HG03280 (cell line): ENCODE measurements around the gene SLC29A1.
"Not testable (repeated sequence)": the region's sequence is repeated elsewhere in the genome, so short reads cannot be mapped to it uniquely, and the experiment has no call there.

Experiments
- ATAC-seq: cut with Tn5 transposase; IDR thresholded peaks from one replicate; pipeline ENCODE4 v1.9.1; 2021; ENCODE audit warnings: mild to moderate bottlenecking, moderate library complexity; ENCODE audit not compliant: unreplicated experiment

SLC29A1 gene

DNA sequence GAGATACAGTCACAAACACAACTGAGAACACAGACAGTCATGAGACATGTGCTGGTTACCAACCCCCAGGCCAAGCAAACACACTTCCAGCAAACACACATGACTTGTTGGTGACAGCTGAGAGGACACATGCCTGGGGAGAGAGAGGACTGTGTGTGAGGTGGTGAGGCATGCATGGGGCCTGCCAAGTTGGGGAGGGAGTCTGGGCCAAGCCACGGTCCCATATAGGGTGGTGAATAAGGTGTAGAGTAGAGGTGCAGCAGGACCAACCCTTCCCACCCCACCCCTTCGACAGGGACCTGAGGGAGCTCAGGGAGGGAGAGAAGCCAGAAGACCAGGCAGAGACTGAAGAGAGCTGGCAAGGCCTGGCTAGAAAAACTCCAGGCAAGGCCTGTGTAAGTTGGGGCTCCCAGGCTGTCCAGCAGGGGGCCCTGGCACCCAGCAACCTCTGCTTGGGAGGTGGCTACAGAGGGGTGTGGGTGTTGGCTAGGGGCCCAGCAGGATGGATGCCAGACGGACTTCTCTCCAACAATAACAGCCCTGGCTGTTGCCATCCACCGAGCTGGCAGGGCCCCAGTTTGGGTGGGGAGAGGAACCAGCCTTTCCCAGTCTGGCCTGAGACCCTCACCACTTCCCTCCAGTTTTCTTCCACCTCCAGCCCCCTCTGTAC lies 2.0 kb upstream of the SLC29A1 start:
- peak; percentile 42 for ATAC-seq

DNA sequence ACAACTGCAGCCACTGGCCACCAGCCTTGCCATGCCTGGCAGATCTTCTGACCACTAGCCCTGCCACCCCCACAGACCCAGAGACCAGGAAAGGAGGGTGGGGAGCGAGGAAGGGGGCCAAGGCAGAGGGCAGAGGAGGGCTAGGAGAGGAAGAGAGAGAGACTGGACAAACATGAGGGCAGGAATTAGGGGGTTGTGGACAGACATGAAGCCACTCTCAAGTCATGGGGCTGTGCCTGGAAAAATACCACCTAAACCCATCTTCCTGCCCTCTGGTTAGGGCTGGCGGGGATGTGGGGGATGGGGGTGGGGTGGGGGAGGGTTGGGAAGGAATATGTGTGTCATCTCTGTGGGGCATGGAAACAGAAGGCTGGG lies 1.4 kb upstream of the SLC29A1 start:
- no peak for ATAC-seq

DNA sequence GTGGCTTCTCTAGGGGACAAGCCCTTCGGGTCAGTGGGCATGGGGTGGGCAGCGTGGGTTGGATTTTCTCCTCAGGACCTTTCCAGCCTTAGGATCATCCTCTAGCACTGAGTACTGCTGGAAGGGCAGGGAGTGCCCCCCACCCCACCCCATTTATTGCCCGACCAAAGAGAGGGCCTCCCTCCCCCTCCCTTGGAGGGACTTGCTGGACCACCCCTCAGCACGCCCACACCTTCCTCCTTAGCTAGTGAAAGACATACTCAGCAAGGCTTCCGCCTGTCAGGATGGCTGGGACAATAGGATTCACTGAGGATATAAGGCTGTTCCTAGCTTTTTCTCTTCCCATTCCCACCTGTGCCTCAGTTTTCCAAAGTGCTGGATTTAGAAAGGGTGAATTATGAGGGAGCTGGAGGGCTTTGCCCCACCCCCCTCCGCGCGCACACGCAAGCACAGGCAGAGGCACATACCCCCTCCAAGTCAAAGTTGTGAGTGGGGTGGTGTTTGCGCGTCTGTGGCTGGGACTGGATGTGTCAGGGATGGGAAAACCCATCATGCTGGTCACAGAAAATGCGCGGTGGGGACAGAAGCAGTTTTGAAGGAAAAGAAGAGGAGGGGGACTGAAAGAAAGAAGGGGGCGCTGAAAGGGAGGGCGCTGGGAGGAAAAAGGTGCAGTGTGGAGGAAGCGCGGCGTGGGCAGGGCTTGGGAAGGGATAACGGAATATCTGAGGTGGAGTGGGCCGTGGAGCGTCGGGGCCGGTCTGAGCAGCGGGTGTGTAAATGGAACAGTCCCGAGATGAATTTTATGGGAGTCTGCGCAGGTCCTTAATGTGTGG lies 693 bp upstream of the SLC29A1 start:
- ATAC-seq, result no peak

DNA sequence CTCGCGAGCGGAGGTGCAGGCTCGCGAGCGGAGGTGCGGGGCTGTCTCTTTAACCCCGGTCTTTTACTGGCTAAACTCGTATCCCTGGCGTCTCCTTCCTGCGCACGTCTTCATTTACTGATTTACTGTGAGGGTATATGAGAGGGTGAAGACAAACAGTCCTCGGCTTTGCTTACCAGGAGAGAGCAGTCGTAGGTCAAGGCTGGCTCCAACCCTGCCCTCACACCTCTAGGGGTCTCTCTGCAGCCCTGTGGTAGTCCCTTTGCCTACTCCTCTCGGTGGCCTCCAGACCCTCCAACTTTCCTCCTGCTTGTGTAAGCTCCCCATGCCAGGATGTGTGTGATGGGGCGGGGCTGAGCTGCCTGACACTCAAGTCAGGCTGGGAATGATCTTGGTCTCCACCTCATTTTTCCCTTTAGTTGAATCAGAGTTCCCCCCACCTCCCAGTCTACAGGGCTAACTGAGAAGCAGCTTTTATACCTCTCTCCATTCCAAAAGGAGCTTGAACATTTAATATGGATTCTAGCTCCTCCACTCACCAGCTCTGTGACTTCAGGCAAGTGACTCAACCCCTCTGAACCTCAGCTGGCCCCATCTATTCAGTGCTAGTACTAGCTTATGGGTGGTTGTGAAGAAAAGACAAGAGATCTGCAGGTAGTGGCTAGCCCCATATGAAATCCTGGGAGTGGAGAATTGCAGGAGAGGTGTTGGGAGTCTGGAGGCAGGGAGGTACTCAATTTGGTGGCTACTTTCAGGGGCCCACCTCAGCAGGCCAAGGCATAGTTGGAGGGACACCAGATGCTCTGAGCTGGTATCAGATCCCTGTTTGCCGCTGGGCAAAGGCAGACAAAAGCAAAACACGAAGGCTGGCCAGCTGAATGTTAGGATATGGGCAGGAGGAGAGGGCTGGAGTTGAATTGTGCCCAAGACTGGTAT lies 902 bp downstream of the SLC29A1 start:
- ATAC-seq, result no peak

DNA sequence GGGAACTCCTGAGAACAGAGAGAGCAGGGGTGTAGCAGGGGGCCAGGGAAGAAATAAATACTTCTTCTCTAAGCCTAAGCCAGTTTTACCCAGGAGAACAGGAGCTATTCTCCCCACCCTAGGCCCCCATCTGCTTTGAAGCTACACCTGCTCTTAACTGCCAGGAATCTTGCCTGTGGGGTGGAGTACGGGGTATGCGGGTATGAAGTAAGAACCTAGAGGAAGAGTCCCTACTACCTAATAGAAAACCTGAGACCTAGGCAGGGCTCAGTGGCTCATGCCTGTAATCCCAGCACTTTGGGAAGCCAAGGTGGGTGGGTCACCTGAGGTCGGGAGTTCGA lies 1.5 kb downstream of the SLC29A1 start:
- no peak for ATAC-seq

DNA sequence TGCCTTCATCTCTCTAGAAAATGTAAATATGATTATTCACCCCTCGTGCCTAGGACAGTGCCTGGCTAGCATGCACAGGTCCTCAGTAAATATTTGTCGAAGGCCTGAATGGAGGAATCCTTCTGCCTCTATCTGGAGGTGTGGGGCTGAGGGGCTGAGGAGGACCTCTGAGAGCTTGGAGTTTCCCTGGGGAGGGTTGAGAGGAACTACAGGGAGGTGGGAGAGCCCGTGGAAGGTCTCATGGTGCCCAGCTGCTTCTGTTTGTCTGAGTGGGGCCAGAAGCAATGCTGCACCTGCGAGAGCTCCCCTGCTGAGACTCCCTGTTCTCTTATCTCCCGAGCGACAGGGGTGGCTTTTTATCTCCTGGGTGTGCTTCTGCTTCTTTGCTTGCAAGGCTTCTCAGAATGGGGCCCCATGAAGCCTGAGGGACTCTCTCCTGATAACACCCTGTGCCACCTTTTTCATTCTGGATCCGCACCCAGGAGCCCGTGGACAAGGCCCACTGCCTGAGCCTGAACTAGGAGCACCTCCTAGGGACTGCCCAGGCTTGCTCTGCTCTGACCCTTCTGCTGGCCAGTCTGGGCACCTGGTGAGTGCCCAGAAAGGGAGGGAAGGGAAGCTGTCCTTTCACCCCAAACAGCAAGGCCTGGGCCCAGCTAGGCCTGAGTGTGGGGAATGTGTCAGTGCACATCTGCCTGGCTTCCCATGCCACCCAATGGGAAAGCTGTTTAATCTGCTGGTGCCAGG lies 2.4 kb downstream of the SLC29A1 start:
- no peak for ATAC-seq

DNA sequence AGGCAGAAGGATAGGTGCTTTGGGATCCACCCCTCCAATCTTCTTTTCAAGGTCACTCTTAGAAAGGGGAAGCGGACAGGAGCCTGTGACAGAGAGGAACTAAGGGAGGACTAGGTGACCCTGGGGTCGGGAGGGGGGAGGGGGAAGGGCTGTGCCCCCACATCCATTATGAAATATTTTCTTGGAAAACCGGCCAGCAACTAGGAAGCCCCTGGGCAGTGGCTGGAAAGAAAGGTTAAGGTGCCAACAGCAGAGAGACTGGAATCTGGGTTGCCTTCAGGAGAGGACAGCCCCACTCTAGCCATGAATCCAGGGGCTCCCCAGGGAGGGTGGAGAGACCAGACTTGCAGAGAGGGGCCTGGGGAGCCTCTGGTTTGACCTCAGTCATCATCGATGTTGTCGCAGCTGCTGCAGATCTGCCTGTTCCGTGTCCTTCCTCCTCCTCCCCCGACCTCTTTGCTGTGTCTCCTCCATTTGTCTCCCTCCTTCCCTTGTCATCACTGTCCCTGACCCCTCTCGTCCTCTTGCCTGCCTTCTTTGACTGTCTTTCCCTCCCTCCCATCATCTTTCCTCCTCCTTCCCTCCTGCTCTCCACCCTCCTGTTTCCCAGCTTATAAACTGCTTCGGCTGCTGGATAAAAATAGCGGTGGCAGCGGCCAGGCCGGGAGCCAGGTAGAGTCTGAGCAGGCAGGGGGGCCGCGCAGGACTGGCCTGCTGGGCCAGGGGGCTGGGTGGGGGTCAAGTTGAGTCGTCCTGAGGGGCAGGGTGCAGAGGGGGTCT lies 3.2 kb downstream of the SLC29A1 start:
- ATAC-seq, result no peak

DNA sequence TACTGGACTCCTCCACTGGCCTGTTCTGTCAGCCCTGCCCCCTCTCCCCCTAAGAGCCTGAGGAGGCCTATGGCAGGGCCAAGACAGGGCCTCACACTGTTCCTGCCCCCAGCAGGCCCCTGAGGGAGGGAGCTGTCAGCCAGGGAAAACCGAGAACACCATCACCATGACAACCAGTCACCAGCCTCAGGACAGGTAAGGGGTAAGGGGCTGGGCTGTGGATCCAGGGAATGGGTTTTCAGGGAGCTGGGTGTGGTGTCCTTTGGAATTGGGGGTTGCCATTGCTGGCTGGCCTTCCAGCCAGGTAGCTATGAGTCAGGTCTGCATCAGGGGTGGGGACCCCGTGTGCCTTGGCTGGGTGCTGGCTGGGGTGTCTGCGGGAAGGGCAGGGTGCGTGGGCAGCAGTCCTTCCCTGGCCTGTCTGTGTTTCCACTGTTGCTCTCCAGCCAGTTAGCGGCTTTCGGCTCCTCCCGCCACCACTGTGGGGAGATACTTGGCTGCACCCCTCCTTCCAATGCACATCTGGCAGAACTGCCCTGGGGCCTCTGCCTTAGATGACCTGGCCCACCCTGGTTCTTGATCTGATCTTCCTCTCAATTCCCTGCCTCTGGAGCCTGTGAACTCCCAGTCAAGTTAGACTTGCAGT lies 3.9 kb downstream of the SLC29A1 start:
- no peak for ATAC-seq

DNA sequence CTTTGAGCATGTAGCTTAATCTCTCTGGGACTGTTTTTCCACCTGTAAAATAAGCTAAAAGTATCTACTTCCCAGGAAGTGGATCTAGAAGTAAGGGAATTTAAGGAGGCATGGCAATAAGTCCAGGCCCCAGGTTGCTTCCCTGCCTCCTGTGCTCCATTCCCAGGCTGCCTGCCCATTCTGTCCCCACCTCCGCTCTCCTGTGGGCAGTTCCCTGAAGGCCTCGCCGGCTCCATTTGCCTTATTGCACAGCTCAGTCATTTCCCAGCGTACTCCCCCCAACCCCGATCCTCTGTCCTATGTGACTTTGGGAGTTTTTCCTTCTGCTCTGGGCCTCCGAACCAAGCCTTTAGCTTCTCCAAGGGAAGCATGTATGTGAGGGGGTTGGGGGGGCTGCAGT lies 4.6 kb downstream of the SLC29A1 start:
- ATAC-seq, result no peak

DNA sequence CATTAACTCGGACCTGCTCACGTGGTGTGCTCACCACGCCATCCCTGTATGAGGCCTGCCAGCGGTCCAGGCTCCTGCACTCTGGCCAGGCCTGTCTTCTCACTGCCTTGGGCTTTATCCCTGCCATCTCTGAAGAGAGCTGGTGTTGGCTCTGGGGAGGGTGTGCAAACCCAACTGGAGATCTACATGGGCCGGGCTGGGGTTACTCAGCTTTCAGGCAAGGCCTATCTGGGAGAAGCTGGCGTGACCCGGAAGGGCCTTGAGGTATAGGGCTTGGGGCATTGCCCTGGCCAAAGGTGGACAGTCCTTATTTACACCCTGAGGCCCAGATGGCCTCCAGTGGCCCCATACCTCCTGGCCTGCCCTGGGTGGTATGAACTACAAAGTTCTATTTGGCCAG lies 5.0 kb downstream of the SLC29A1 start:
- ATAC-seq, result no peak

DNA sequence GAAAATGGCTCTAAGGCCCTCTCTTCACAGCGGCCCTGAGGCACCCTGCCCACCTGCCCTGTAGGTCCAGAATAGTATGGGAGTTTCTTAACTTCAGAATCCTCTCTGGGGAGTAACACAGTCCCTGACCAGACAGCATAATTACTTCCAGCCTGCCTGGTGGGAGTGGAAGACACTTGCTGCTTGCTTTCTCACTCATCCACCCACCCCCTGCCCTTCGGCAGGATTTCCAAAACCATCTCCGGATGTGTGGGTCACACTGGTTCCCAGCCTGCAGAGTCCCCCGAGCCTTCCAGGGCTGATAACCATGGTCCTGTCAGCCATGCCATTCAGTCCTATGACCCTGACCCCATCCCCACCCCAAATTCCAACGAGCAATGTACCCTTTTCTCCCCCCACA lies 5.4 kb downstream of the SLC29A1 start:
- no peak for ATAC-seq

DNA sequence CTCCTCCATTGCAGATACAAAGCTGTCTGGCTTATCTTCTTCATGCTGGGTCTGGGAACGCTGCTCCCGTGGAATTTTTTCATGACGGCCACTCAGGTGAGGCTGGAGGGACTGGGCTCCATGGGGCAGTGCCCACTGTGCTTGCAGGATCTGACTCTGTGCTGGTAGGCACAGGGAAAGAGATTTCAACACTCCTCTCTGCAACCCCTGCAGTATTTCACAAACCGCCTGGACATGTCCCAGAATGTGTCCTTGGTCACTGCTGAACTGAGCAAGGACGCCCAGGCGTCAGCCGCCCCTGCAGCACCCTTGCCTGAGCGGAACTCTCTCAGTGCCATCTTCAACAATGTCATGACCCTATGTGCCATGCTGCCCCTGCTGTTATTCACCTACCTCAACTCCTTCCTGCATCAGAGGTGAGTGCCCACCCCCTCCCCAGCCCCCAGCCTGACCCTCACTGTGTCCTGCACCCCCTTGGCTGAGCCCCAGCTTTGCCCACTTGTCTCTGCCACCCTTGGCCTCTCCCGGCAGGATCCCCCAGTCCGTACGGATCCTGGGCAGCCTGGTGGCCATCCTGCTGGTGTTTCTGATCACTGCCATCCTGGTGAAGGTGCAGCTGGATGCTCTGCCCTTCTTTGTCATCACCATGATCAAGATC lies 6.1 kb downstream of the SLC29A1 start:
- ATAC-seq, result no peak

DNA sequence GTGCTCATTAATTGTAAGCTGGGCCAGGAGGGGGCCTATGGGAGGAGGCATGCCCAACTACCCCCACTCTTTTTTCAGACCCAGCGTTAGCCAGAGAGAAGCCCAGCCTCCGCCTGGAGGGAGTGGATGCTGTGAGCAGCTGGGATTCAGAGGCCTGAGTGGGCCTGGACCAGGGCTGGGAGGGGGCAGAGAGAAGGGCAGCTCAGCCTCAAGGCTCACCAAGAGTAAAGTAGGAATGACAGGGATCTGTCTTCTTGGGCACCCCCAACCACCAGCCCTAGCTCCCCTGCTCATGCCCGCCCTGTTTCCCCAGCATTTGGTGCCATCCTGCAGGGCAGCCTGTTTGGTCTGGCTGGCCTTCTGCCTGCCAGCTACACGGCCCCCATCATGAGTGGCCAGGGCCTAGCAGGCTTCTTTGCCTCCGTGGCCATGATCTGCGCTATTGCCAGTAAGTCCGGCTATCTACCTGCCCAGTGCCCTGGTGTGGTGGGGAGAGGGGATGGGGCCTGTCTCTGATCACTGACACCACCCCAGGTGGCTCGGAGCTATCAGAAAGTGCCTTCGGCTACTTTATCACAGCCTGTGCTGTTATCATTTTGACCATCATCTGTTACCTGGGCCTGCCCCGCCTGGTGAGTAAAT lies 6.8 kb downstream of the SLC29A1 start:
- no peak for ATAC-seq

DNA sequence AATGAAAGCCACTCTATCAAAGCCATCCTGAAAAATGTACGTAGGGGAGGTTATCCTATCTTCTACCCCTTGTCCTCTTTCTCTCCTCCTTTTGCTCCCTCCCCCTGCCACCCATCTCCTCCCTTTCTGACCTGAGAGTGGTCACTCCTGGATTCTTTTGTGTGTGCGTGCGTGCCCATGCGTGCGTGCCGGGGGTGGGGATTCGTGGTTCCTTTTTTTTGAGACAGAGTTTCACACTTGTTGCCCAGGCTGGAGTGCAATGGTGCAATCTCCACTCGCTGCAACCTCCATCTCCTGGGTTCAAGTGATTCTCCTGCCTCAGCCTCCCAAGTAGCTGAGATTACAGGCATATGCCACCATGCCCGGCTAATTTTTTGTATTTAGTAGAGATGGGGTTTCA lies 8.0 kb downstream of the SLC29A1 start:
- ATAC-seq, result not testable (repeated sequence)

DNA sequence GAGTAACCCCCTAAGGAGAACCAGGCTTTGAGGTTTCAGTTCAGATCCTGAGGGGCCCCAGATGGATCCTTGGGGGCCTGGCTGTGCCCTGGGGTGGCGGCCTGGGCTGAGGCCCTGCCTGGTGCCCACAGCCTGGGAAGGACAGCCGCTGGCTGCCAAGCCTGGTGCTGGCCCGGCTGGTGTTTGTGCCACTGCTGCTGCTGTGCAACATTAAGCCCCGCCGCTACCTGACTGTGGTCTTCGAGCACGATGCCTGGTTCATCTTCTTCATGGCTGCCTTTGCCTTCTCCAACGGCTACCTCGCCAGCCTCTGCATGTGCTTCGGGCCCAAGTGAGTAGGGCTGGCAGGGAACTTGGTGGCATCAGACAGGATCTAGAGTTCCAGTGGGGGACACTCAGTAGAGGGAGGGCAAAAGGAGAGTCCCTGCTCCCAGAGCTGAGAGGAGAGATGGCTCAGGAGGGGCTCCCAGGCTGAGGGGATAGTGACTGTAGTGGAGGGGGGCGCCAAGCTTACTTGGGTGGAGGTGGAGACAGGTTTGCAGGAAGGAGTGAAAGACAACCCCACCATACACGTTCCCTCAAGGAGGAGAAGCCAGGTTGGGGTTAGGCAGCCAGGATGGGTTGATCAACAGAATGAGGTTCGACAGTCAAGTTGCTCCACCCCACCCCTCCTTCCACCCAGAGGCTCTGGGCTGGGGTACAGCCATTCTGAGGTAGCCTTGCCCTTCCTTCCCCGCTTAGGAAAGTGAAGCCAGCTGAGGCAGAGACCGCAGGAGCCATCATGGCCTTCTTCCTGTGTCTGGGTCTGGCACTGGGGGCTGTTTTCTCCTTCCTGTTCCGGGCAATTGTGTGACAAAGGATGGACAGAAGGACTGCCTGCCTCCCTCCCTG lies 9.5 kb downstream of the SLC29A1 start:
- ATAC-seq, result no peak

DNA sequence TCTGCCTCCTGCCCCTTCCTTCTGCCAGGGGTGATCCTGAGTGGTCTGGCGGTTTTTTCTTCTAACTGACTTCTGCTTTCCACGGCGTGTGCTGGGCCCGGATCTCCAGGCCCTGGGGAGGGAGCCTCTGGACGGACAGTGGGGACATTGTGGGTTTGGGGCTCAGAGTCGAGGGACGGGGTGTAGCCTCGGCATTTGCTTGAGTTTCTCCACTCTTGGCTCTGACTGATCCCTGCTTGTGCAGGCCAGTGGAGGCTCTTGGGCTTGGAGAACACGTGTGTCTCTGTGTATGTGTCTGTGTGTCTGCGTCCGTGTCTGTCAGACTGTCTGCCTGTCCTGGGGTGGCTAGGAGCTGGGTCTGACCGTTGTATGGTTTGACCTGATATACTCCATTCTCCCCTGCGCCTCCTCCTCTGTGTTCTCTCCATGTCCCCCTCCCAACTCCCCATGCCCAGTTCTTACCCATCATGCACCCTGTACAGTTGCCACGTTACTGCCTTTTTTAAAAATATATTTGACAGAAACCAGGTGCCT lies 10.2 kb downstream of the SLC29A1 start:
- no peak for ATAC-seq
